Kasumi-1 (cell line): ENCODE data around the gene PIGN.
"Not testable (repeated sequence)": the region's sequence is repeated elsewhere in the genome, so short reads cannot be mapped to it uniquely, and the experiment has no call there.

Source experiments
- DNase-seq, 2 experiments: peaks; one replicate each; lab custom pipeline; 2025; lab: John Stamatoyannopoulos, UW

The PIGN gene

DNA sequence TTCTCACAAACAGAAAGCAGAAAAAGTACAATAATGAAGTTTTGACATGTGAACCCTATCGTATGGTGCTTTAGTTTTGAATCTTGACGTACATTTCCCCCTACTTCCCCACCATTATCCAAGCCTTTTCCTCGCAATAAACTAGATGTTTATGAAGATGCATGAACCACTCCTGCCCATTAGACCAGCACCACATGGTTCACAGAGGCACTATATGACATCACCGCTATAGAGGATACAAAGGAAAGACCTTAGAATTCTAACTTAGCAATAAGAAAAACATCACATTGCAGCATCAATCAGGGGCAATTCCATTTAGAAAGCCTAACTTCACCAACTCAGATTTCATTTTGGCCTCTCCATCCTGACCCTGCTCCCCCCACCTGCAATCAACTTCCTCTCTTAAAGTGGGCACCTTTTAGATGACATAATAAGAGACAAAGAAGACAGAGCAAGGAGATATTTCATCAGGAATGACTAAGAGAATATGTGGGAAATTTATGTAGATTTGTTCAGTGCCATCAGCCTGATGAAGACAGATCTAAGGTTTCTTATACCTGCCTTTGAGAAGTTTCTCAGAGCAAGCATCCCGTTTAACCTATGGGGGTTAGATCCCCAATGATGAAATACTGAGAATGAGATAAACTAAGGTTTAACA lies 124.9 kb downstream of the PIGN start:
- no peak for DNase-seq

DNA sequence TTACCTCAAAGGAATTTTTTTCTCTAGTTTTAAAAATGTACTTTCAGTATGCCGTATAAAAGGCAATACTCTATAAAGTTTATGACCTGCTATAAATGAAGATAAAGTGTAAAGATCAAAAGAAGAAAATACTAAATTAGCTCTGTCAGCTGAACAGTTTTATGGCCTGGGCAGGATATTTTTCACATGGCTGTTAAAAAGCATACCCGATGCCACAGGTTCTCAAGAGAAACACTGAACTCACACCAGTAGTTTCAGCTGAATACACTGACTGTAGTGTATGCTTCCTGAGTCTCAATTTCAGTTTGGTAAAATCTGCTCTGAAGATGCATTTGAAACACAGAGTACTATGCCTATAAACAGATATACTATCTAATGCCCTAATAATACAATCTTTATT lies 126.0 kb downstream of the PIGN start:
- DNase-seq: no peak

DNA sequence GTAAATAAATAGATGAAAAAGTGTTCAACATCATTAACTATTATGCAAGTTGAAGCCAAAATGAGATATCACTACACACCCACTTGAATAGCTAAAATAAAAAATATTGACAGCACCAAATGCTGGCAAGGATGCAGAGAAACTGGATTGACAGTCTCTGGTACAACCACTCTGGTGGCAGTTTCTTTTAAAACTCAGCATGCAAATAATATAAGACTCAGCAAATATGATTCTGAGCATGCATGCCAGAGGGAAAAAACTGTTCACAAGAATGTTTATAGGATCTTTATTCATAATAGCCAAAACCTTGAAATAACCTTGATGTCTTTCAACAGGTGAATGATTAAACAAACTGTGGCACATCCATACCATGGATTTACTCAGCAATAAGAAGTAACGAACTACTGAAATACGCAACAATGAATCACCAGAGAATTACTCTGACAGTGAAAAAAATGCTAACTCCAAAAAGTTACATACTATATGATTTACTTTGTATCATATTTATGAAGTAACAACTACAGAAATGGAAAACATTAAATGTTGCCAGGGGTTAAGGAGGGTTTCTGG lies 131.8 kb downstream of the PIGN start:
- no peak for DNase-seq

GRCh38 chr18:62048279-62048678 lies 138.6 kb downstream of the PIGN start:
- DNase-seq: no peak

GRCh38 chr18:62045316-62045715 lies 141.5 kb downstream of the PIGN start:
- DNase-seq: no peak

DNA sequence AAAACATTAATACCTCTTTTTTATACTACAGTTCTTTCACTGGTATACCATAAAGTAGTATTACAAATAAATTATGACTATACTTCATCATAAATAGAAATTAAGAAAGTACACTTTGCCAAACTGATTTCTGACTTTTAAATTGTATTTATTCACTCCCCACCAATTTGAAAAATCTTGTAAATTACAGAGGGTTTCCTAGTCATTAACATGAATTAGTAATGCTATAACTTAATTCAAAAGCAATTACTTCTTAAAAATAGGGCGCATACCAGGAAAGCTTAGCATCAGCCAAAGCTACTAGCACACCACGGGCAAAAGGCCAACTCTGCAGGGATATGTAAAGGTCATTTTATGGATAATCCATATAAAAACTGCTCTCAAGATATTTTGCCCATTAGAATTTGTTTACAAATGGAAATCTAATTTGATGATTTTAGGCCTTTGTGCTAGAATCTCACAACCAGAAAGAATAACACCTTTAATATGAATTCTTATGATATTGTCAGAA lies 142.3 kb downstream of the PIGN start:
- no peak for DNase-seq

- DNase-seq: no peak
Observed at GRCh38 chr18:62037989-62038778, 148.7 kb downstream of the PIGN start.

- no peak for DNase-seq
Observed at GRCh38 chr18:62037012-62037742, 149.7 kb downstream of the PIGN start.

DNA sequence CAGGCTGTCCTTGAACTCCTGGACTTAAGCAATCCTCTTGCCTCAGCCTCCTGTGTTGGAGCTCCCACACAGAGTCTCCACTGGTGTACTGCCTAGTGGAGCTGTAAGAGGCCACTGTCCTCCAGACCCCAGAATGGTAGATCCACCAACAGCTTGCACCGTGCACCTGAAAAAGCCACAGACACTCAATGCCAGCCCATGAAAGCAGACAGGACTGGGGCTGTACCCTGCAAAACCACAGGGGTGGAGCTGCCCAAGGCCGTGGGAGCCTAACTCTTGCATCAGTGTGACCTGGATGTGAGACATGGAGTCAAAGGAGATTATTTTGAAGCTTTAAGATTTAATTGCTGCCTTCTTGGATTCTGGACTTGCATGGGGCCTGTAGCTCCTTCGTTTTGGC lies 152.6 kb downstream of the PIGN start:
- not testable (repeated sequence) for DNase-seq

GRCh38 chr18:62033756-62034155 lies 153.1 kb downstream of the PIGN start:
- no peak for DNase-seq

DNA sequence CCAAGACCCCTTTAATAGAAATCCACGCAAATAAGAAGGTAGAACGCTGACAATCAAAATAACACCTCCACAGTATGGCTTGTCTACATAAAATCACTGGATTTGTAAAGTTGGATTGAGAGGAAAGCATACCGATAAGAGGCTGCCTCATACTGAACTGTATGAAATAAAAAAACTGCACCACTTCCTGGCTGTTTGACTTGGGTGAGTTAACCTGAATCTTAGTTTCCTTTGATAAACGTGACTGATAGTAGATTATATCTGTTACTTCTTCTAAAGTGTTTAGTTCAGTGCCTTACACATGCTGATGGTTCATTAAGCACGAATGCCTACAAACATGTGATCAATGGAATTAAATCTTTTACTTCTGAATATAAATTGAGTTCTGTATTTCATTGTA lies 153.6 kb downstream of the PIGN start:
- DNase-seq: no peak

DNA sequence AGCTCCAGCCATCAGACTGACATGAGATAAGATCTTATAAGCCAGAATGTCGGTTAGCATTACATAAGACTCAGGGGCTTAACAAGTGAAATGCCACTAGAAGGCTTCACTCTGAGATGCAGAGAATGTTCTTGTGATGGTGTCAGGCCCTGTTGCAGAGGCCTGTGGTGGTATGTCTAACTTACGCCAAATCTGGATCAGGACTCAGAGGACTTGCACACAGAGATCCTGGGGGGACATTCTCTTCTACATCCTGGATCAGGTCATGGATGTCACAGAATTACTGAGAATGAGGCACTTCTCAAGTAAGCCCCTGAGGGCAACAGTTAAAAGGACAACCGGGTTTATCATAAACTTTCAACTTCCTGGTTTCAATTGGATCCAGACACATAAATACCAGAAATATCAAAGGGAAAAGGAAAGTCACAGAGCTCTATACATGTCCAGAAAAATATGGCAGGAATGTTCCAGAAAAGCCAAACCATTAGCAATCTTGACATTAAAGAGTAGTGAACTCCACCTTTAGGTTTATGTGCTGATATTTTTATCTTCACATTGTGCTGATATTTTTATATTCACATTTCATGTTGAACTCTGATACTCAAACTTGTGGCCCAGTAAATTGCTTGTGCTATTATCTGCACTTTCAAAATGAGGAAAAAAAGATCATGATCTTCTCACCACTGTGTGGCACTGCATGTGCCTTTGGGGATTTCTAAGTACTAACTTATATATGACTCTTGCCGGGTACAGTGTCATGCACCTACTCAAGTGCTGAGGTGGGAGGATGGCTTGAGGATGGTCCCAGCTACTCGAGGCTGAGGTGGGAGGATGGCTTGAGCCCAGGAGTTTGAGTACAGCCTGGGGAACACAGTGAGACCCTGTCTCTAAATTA lies 156.5 kb downstream of the PIGN start:
- no peak for DNase-seq

GRCh38 chr18:62028715-62029114 lies 158.1 kb downstream of the PIGN start:
- DNase-seq: no peak

- no peak for DNase-seq
Observed at GRCh38 chr18:62027914-62028520, 158.8 kb downstream of the PIGN start.

GRCh38 chr18:62026586-62026985 lies 160.3 kb downstream of the PIGN start:
- no peak for DNase-seq

- no peak for DNase-seq
Observed at GRCh38 chr18:62024983-62025382, 161.9 kb downstream of the PIGN start.

GRCh38 chr18:62023536-62023935 lies 163.3 kb downstream of the PIGN start:
- no peak for DNase-seq

- DNase-seq: no peak
Observed at GRCh38 chr18:62018759-62019041, 168.2 kb downstream of the PIGN start.

DNA sequence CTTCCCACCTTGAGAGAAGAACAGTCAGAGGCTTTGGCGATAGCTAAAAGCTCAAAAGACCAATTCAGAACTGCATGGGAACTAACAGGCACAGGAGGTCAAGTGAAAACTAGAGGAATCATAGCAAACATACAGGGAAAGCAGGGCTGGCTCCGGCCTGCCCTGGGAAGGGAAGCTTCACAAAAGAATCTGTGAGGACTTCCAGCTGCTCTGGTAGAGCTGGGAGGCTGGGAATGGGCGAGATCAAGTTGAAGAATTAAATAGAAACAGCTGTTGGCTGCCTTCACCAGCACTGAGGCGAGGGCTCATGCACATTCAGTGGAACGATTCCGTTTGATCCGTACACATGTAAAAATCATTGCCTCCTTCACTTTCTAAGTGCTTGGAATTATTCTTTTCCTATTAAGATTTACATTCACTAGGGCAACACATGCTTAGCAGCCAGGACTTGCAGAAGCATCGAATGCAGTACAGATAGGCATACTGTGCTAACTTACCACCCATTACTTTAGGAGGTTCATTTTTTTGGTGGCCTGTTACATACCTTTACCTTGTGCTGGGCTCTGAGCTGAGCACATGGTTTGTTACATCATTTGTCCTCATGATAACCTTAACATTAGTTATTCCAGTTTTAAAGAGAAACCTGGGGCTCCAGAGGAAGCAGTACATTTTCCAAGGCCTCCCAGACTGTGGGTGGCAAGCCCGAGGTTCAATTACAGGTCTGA lies 168.7 kb downstream of the PIGN start:
- no peak for DNase-seq

- DNase-seq: no peak
Observed at GRCh38 chr18:62017618-62018017, 169.2 kb downstream of the PIGN start.

DNA sequence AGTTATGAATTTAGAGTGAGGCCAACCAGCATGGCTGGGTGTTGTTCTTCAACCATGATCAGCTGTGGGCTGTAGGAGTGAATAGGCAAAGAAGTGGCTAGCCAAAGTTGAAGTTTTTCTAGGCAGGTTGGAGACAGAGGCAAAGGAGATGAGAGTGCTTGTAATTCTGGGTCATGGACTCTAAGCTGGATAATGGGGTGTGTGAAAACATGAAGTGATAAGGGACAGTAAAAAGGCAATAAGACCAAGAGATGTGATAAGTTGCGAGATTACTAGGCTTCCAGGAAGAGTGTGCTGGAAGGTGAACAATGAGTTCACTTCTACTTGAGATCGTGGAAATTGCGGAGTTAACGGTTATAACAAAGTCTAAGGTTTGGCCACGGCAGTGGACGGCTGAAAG lies 175.4 kb downstream of the PIGN start:
- DNase-seq: no peak
